SK-N-MC (cell line): ENCODE results near the gene SPECC1.

Experiments
- EZH2 ChIP-seq: fragments of 200-600 bp; sonication (generic); IDR thresholded peaks from one replicate; pipeline ENCODE4 v1.6.1; 2017; ENCODE audit warnings: antibody characterized with exemption
- FOXP2 ChIP-seq: optimal IDR thresholded peaks from 2 replicates; pipeline ENCODE3; 2011; ENCODE audit warnings: mild to moderate bottlenecking, moderate library complexity; ENCODE audit not compliant: insufficient read depth; ENCODE audit errors: extremely low read length, control extremely low read depth
- POLR2AphosphoS5 ChIP-seq: IDR thresholded peaks from 2 replicates; pipeline ENCODE4 v1.6.1; 2012; ENCODE audit warnings: mild to moderate bottlenecking, low read depth, low read length, borderline replicate concordance

DNA sequence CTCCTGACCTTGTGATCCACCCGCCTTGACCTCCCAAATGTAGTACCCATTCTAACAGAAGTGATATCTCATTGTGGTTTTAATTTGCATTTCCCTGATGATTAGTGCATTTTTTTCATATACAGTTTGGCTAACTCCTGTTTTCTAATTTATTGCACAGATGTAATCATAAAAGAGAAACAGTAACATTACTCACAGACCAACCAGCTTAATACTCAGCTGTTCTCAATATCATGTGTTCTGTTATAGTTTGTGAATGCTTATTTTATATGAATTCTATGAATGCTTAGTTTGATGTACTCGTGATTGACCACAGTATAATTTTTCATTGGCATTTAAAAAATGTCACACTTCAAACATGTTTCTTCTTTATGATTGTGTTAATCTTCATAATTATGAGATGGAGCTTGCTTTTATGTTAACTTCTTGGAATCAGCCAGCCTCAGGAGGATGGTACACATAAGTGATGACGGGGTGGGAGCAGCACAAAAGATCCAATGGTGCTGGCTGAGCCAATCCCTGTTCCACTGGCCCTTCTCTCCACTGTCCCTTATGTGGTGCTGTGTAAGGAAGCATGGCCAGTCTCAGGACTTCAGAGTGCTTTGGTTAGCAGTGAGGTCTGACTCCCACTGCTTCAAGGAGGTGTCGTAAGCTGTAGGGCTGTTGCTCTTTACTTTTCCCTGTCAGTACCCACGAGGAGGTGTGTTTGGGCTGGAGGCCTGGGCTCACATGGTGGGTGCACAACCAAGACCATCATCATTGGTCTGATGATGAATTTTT is 191.0 kb downstream of the SPECC1 start:
- TF ChIP-seq EZH2, result no peak
- no peak for TF ChIP-seq POLR2AphosphoS5
- TF ChIP-seq FOXP2, result no peak
